Left ventricle myocardium inferior (tissue), 1 donor: ENCODE results near the gene ACAP1. TPM values are rescaled to one million over a fixed set of nuclear protein-coding genes. Genes with fewer than 3 reads are reported as not detected.

Source experiments
- DNase-seq: peaks from one replicate; pipeline ENCODE4 v3.0.0-alpha.2; 2020
- H3K27ac ChIP-seq: fragments of 200-600 bp; replicated peaks from 2 replicates; pipeline ENCODE4 v1.8.0; 2021
- H3K27me3 ChIP-seq: fragments of 200-600 bp; 2 replicates; pipeline ENCODE4 v1.8.0; 2021; ENCODE audit warnings: low read depth
- H3K36me3 ChIP-seq: fragments of 200-600 bp; 2 replicates; pipeline ENCODE4 v1.8.0; 2021
- H3K4me1 ChIP-seq: fragments of 200-600 bp; 2 replicates; pipeline ENCODE4 v1.8.0; 2021
- H3K4me3 ChIP-seq: fragments of 200-600 bp; 2 replicates; pipeline ENCODE4 v1.8.0; 2021; ENCODE audit warnings: mild to moderate bottlenecking, moderate library complexity
- H3K9me3 ChIP-seq: fragments of 200-600 bp; replicated peaks from 2 replicates; pipeline ENCODE4 v1.8.0; 2021
- intact Hi-C: fragments of 100-400 bp; cut with micrococcal nuclease; formaldehyde crosslinking; loops from one replicate; pipeline ENCODE4 v1.11.0; 2022
- total RNA-seq: library from RNA; stranded (reverse); fragmentation: NEBNext Ultra II Directional; extraction: Animal tissue kit (Norgen Biotek cat#: 25700); gene quantifications from one replicate; pipeline ENCODE4 v1.2.1, GENCODE V29; 2021
- TF ChIP-seq, protein P1 (sequence below): fragments of 200-600 bp; IDR thresholded peaks from 2 replicates; pipeline ENCODE4 v1.8.0; 2021; ENCODE audit warnings: antibody characterized with exemption, mild to moderate bottlenecking, borderline replicate concordance
- donor health status: DM: no; HTN: yes; CAD: no; lungs with severe emphysema.

ACAP1 gene
- total RNA-seq, 1 donor from 2014 or later, result 13.4 TPM

DNA sequence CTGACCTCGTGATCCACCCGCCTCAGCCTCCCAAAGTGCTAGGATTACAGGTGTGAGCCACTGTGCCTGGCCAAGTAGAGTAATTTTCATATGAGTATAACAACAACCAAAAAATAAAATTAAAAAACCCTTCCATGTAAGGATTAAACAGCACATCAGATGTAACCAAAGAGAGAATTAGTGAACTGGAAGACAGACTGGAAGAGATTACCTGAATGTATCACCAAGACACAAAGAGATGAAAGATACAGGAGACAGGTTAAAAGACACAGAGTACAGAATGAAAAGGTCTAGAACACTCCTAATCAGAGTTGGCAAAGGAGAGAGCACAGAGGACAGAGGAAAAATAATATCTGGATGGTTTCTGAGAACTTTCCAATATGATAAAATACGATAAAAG, 42.8 kb downstream of the ACAP1 start:
- Histone ChIP-seq H3K9me3 (no peaks in the 10 kb centered on the region), H3K27ac (no peak overlapping the region), H3K4me1 (peaks cover 32% of the 10 kb centered on the region), H3K4me3 (no peak overlapping the region), H3K27me3 (peaks cover 20% of the 10 kb centered on the region), H3K36me3 (no peaks in the 10 kb centered on the region)
- intact Hi-C loops, result no loop called here
- DNase-seq, result no peak
- TF ChIP-seq, protein P1, sequence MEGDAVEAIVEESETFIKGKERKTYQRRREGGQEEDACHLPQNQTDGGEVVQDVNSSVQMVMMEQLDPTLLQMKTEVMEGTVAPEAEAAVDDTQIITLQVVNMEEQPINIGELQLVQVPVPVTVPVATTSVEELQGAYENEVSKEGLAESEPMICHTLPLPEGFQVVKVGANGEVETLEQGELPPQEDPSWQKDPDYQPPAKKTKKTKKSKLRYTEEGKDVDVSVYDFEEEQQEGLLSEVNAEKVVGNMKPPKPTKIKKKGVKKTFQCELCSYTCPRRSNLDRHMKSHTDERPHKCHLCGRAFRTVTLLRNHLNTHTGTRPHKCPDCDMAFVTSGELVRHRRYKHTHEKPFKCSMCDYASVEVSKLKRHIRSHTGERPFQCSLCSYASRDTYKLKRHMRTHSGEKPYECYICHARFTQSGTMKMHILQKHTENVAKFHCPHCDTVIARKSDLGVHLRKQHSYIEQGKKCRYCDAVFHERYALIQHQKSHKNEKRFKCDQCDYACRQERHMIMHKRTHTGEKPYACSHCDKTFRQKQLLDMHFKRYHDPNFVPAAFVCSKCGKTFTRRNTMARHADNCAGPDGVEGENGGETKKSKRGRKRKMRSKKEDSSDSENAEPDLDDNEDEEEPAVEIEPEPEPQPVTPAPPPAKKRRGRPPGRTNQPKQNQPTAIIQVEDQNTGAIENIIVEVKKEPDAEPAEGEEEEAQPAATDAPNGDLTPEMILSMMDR, result no peak

DNA sequence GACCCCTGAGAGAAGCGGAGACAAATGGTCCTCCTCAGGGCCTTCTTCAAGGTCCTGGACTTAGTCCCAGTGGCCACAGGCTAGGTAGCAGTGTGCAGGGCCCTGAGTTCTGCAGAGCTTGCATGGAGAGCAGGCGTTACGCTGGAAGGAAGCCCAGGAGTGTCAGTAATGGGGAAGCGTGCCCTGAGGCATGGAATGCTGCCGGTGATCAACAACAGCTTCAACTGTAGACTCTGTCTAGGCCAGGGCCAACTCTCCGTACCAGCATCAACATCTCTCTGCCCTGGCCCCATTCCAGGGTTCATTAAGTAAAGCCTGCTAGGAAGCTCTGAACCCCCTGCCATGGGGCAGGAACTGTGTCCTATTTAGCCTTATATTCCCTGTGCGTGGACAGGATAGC, 44.0 kb downstream of the ACAP1 start:
- Histone ChIP-seq H3K9me3 (no peaks in the 10 kb centered on the region), H3K4me3 (peak overlapping the region; percentile 63), H3K4me1 (peaks cover 35% of the 10 kb centered on the region), H3K36me3 (no peaks in the 10 kb centered on the region), H3K27me3 (peaks cover 20% of the 10 kb centered on the region), H3K27ac (peak overlapping the region; percentile 65)
- intact Hi-C loops, result no loop called here
- TF ChIP-seq, protein P1, result peak; percentile 15
- peak; percentile 63 for DNase-seq

DNA sequence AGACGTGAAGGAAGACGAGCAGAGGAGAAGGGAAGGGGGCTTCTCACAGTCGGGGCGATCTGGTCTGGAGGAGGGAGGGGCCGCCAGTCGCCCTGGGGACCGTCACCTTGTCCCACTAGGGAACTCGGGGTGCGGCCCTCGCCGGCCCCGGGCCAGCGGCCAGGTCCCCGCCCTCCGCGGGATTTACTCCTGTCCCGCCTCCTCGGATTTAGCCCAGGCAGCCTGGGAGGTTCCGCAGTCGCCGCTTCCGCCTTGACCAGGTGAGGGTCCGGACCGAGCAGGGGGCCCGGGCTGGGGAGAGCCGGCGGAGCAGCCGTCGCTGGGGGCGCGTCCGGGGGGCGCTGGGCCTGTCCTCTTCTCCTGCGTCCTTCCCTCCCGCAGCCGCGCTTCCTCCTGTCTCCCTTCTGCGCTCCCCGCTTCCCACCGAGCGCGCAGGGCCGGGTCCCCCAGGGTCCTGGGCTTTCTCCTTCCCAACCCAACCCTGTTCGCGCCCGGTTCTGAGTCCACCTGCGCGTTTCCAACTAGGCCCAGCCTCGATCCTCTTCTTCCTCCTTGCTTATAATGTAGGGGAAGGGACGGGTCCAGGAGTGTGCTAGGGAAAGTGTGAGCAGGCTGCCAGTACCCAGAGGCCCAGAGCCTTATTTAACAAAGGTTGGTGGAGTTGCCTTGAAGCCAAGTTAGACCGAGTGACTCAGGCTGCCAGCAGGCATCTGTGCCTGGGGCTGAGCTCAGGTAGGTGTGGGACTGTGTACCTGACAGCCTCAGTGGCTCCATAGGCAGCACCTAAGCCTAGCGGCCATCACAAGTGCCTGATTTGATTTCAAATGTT, 44.7 kb downstream of the ACAP1 start, which contains the start of gene TNK1:
TNK1 (plus strand) TSS at position 235 of the 829 bp plus-strand sequence. CDS start 1,838 bp downstream, outside the sequence.
- Histone ChIP-seq H3K9me3 (no peaks in the 10 kb centered on the region), H3K27me3 (peaks cover 20% of the 10 kb centered on the region), H3K27ac (peak within 1 kb of the TSS; percentile 65), H3K36me3 (no peaks in the 10 kb centered on the region), H3K4me1 (peaks cover 35% of the 10 kb centered on the region), H3K4me3 (peak within 1 kb of the TSS; percentile 63)
- intact Hi-C loops, result no loop called here
- TF ChIP-seq, protein P1, result no peak
- DNase-seq, result peak; percentile 48

DNA sequence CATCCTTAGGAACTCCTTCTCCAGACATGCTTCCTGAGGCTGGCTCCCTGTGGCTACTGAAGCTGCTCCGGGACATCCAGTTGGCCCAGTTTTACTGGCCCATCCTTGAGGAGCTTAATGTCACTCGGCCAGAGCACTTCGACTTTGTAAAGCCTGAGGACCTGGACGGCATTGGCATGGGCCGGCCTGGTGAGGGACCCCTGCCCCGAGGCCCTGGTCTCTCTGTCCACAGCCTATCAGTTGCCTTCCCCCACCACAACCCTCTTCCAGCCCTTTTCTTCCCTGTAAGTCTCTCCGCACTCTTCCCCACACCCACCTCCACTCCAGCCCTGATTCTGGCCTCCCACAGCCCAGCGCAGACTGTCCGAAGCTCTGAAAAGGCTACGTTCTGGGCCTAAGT, 46.6 kb downstream of the ACAP1 start:
- peaks cover 20% of the 10 kb centered on the region for H3K27me3 ChIP-seq
- TF ChIP-seq, protein P1, result no peak
- no peaks in the 10 kb centered on the region for H3K9me3 ChIP-seq
- intact Hi-C loops, result no loop called here
- no peak overlapping the region for H3K4me3 ChIP-seq
- DNase-seq, result no peak
- H3K27ac ChIP-seq, result no peak overlapping the region
- peaks cover 35% of the 10 kb centered on the region for H3K4me1 ChIP-seq
- no peaks in the 10 kb centered on the region for H3K36me3 ChIP-seq

DNA sequence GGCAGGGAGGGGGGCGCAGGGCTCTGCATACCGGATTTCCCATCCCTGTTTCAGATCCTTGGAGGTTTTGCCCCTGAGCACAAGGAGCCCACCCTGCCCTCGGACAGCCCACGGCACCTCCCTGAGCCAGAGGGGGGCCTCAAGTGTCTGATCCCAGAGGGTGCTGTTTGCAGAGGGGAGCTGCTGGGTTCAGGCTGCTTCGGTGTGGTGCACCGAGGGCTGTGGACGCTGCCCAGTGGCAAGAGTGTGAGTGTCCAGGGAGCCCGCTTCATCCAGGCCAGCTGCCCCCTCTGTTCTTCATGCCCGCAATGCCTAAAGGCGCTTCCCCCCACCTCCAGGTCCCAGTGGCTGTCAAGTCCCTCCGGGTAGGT, 47.0 kb downstream of the ACAP1 start:
- intact Hi-C loops, result no loop called here
- peaks cover 20% of the 10 kb centered on the region for H3K27me3 ChIP-seq
- TF ChIP-seq, protein P1, result no peak
- no peaks in the 10 kb centered on the region for H3K9me3 ChIP-seq
- H3K27ac ChIP-seq, result no peak overlapping the region
- peaks cover 4% of the 10 kb centered on the region for H3K36me3 ChIP-seq
- H3K4me3 ChIP-seq, result peak overlapping the region; percentile 64
- peaks cover 35% of the 10 kb centered on the region for H3K4me1 ChIP-seq
- no peak for DNase-seq
